Suppressor macrophage (primary cell): ENCODE results near the gene TEAD1.

Source experiments
- DNase-seq, 4 experiments: peaks; one replicate each; pipeline ENCODE4 v3.0.0-alpha.2; 2020 to 2022

The TEAD1 gene

DNA sequence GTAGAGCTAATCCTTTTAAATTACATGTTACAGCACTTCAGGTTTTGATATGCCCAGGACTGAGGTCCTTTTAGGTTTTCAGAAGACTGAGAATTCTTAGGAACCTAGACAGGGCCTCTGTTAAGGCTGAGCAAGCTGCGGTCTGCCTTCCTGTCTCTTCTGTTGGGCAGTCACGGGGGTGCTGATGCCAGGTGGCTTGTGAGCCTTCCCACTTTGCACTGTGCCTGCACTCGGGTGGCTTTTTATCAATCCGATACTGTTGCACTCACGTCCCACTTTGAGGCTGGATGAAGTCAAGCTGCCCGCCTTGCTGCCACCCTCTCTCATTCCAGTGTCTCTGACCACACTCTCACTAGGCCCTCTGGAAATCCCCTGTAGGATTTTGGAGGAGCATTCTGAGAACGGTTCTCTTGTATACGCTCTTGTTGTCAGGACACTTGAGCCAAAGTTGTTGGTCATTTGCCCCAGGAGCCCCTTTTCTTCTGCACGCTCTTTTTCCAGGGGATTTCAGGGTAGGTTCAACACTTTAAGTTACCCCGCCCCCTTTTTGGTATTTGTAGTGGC lies 141.8 kb downstream of the TEAD1 start:
- DNase-seq = no peak

- DNase-seq = no peak
These were observed 143.6 kb downstream of the TEAD1 start for GRCh38 chr11:12817681-12818332.

GRCh38 chr11:12818333-12819015 lies 144.3 kb downstream of the TEAD1 start:
- no peak for DNase-seq

GRCh38 chr11:12822392-12823022 lies 148.3 kb downstream of the TEAD1 start:
- DNase-seq = no peak

GRCh38 chr11:12824281-12825041 lies 150.2 kb downstream of the TEAD1 start:
- no peak for DNase-seq

- no peak for DNase-seq
These were observed 152.2 kb downstream of the TEAD1 start for GRCh38 chr11:12826441-12826840.

DNA sequence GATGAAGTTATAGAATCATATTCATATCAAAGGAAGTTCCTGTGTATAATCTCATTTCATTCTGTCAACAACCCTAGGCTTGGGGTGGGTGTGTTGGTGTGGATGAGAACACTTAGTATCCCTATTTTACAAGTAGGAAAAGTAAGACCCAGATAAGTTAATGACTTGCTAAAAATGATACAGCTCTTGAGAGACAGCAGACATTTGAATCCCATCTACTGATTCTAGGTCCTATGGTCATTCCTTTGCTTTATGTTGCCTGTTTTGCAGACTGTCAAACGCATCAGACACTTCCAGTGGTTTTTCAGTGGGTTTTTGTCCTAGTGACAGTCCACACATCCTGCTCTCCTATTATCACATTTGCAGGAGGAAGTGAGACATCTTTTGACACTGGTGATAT lies 153.1 kb downstream of the TEAD1 start:
- DNase-seq = no peak

DNA sequence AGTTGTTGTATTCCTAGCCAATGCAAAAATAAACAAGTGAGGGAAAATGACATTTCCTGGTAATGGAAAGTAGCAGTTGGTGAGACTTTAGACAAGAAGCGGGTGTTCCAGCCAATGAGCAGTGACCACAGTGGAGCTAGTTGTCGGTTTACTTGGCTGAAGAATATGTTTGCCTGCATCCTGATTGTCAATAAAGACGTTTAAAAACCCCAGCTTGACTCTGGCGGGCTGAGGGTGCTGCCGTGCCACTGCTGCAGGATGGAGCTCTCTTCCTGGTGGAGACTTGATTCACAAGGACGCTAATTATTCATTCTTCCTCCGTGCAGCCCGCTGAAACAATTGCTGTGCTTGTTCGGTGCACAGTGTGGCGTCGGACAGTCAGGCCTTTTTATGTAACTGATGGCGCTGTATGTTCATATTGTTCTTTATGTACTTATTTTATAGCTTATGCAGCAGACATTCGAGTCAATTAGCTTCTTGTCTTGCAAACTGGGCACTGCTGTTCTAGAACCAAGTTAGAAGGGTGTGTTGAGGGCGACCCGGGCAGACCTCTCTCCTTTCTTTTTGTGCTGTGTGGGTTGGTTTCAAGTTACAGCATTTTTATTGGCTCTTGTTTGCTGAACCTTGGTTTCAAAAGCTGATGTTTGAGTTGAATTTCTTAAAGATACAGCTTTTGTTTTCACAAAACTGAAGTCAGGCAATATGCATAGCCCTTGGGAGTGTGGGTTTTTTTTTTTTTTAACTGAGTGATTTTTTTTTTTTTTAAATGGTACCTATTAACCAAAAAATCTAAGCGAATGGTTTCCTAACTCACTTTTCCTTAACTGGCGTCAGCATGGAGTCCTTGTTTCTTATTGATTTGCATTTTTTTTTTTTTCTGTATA lies 153.9 kb downstream of the TEAD1 start:
- DNase-seq = no peak

DNA sequence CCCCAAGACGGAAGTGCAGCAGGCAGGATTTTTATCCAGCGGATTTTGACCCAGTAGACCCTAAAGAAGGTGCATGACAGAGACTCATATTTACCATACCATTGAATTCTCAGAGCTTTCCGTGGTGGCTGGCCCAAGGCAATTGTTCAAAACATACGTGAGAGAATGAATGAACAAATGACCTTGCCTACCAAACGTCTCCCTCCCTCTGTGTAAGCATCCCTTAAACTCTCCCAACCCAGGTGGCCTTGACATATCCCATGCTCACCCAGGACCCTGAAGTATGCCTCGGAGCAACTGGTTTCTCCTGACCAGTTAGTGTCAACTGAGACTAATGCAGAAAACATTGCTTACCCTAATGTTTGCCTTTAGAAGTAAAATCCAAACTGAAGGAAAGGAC lies 154.9 kb downstream of the TEAD1 start:
- DNase-seq = no peak

DNA sequence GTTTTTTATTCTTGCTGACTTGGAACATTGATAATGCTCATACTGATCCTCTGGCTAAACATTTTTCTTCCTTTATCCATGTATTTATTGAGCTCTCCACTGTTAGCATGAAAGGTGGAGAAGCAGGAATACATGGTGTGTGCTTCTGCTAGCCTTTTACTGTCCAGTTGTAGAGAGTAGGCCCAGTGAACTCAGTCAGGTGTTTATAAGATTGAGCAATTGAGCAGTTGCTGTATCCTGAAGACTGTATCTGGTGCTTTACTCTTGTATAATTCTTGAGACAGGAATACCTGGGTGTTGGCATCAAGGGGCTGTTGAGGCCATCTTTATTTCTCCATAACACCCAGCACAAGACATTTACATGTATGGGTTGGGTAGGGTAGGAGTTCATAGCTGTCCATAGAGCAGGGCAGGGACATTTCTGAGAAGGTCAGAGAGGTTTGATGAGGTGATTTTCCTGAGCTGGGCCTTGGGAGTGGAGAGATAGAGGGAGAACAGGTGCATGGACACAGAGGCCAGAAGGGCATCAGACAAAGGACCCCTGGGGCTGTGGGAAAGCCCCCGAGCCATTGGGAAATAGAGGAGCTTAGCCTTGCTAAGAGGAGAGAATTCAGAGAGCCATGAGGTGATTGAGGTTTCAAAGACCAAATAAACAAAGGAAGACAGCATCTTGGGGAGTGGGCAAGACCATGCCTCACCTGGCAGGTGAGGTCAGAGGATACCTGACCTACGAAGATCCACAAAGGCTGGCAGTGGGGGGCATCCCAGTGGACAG lies 155.5 kb downstream of the TEAD1 start:
- no peak for DNase-seq

GRCh38 chr11:12831471-12832202 lies 157.4 kb downstream of the TEAD1 start:
- DNase-seq = no peak

DNA sequence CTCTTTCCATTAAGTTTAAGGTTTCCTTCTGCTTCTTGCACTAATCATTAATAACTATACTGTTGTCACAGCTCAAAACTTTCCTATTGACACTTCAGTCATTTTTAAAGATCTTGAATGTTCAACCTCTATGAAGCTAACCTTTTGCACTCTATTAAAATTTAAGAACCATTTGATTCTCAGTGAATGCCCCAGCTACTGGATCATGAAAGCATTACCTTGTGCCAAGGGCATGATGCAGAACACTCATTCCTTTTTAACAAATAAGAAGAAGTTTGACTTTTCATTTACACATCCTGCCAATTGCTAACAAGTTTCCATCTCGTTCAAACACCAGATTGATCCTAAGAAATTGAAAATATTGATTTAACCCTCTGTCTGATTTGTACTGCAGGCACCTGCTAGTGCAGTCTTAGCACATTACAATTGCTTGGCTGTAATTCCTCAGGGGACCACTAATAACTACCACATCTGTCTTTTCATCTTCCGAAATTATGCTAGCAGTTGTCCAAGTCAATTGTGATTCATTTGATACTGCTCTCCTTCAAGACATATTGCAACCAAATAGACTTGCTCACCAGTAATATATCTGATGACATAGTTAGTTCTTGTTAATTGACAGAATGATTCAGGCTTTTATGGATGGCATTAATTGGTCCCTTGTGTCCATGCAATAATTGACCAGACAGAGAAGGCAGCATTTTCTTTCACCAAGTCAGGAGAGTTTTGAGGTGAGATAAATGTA lies 158.4 kb downstream of the TEAD1 start:
- DNase-seq = no peak

- DNase-seq = no peak
These were observed 159.9 kb downstream of the TEAD1 start for GRCh38 chr11:12834166-12834565.

GRCh38 chr11:12834630-12835029 lies 160.4 kb downstream of the TEAD1 start:
- DNase-seq = no peak

- DNase-seq = no peak
These were observed 161.1 kb downstream of the TEAD1 start for GRCh38 chr11:12835286-12835685.

- DNase-seq = no peak
These were observed 164.4 kb downstream of the TEAD1 start for GRCh38 chr11:12838463-12839123.

DNA sequence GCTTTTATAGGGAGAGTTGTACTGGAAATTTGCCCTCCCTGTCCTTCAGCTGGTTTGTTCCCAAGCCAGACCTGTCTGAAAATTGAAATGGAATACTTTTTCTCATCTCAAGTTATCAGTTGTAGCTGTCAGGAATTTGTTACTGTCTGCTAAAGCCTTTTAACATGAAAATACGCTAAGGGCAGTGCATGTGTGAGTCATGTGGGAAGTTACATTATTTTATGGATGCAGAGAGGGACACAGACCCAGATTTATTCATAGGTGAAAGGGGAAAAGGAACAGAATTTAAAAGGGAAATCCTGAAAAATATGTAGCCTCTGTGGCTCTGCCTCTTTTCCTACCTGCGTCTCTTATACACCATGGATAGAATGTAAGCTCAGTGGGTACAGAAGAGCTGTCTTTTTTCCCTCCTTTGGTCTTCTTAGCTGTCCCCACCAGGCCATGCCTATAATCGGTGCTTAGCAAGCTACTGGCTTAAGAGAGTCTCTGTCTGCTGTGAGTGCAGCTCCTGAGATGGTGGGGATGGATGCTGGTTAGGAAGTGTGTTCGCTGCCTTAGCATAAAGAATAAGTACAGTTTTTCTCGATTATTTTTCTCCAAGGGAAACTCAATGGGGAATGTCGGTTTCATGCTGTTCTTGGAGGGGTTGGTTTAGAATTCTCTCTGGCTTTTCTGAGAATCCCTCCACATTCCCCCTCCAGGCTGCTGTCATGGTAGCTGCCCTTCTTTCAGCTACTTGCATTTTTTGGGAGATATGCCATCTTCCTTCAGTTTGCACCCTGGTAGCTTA lies 166.8 kb downstream of the TEAD1 start:
- DNase-seq = no peak

GRCh38 chr11:12841946-12842630 lies 167.9 kb downstream of the TEAD1 start:
- DNase-seq = no peak
